Activated B cell treated with CpG ODN at 0.5 μM for 24 hours (primary cell): ENCODE results near the gene ANKRD13D. TPM values are rescaled to one million over a fixed set of nuclear protein-coding genes. Genes with fewer than 3 reads are reported as not detected.

Experiments used
- ATAC-seq: fragments of 200-7000 bp; cut with Tn5 transposase; one replicate; pipeline ENCODE4 v1.10.0; 2021; ENCODE audit warnings: low read depth, mild to moderate bottlenecking, moderate library complexity
- CTCF ChIA-PET: fragments of 350-600 bp; sonication (Branson Sonifier 250); formaldehyde crosslinking; loops from one replicate; lab custom pipeline; 2021; ENCODE audit warnings: antibody characterized with exemption; lab: Charles Lee
- POLR2A ChIA-PET: fragments of 350-600 bp; sonication (Branson Sonifier 250); formaldehyde crosslinking; loops from one replicate; lab custom pipeline; 2021; ENCODE audit warnings: antibody characterized with exemption; lab: Charles Lee
- DNase-seq: peaks from one replicate; pipeline ENCODE4 v3.0.0; 2022
- H3K27ac Mint-ChIP-seq: one replicate; pipeline ENCODE4 v1.8.0; 2020; ENCODE audit warnings: mixed read lengths
- H3K27me3 Mint-ChIP-seq: one replicate; pipeline ENCODE4 v1.8.0; 2021; ENCODE audit warnings: mixed read lengths
- H3K36me3 Mint-ChIP-seq: one replicate; pipeline ENCODE4 v1.8.0; 2021; ENCODE audit warnings: low read depth, mixed read lengths
- H3K4me1 Mint-ChIP-seq: one replicate; pipeline ENCODE4 v1.8.0; 2021; ENCODE audit warnings: mixed read lengths
- H3K4me3 Mint-ChIP-seq: one replicate; pipeline ENCODE4 v1.8.0; 2020; ENCODE audit warnings: mild to moderate bottlenecking, mixed read lengths
- H3K9me3 Mint-ChIP-seq: one replicate; pipeline ENCODE4 v1.8.0; 2020; ENCODE audit warnings: mixed read lengths
- intact Hi-C: fragments of 100-400 bp; cut with micrococcal nuclease; formaldehyde crosslinking; loops from one replicate; pipeline ENCODE4 v1.15.1; 2024
- total RNA-seq: library from RNA; stranded (reverse); gene quantifications from 2 replicates; pipeline ENCODE4 v1.2.3, GENCODE V29; 2022
- TF ChIP-seq, protein P1 (sequence below): fragments of 200-600 bp; IDR thresholded peaks from one replicate; pipeline ENCODE4 v1.8.0; 2022; ENCODE audit warnings: antibody characterized with exemption, mild to moderate bottlenecking

ANKRD13D gene
- total RNA-seq, 1 donor from 2014 or later, result 116 TPM

DNA sequence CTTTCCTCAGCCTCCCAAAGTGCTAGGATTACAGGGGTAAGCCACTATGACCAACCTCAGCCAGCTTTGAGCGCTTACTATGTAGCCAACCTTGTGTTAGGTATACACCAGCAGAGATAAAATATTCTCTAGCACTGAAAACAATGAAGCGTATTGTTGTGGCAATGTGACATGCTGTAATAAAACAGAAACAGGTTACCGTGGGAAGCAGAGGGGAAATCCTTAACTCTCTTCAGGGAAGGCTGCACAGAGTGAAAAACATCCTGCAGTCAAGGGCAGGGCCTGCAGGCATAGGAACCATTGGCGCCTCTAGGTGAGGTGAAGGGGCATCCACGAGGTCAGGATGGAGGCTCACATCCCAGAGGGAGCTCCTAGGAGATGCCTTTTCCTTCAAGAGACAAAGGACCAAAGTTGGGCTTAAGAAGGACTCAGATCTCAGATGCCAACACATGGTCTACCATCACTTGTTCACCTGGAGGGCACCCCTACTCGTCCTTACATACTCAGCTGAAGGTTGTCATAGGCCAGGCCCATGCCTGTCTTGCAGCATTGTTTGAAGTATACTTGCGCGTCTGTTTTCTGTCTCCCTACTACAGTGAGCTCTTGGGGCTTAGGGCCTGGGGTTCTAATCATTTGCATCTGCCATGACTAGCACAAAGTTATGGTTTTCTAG, 56.3 kb downstream of the ANKRD13D start:
- Mint-ChIP-seq H3K27ac (peak overlapping the region; percentile 88), H3K4me3 (peak overlapping the region; percentile 11), H3K9me3 (no peaks in the 10 kb centered on the region), H3K36me3 (no peaks in the 10 kb centered on the region), H3K27me3 (no peaks in the 10 kb centered on the region), H3K4me1 (peaks cover 63% of the 10 kb centered on the region)
- TF ChIP-seq, protein P1, sequence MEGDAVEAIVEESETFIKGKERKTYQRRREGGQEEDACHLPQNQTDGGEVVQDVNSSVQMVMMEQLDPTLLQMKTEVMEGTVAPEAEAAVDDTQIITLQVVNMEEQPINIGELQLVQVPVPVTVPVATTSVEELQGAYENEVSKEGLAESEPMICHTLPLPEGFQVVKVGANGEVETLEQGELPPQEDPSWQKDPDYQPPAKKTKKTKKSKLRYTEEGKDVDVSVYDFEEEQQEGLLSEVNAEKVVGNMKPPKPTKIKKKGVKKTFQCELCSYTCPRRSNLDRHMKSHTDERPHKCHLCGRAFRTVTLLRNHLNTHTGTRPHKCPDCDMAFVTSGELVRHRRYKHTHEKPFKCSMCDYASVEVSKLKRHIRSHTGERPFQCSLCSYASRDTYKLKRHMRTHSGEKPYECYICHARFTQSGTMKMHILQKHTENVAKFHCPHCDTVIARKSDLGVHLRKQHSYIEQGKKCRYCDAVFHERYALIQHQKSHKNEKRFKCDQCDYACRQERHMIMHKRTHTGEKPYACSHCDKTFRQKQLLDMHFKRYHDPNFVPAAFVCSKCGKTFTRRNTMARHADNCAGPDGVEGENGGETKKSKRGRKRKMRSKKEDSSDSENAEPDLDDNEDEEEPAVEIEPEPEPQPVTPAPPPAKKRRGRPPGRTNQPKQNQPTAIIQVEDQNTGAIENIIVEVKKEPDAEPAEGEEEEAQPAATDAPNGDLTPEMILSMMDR, result no peak
- DNase-seq, result no peak
- CTCF ChIA-PET, result interaction anchor here (0.6 to 7.4 kb wide), 19 partner anchors 10 to 514 kb away, joined by 3 to 200 read pairs (median 5); partner anchors contain the start of genes CLCF1, GRK2, POLD4 and RAD9A
- POLR2A ChIA-PET, result interaction anchor here (0.6 to 4.9 kb wide), 23 partner anchors 9 to 106 kb away, joined by 3 to 65 read pairs (median 5); partner anchors contain the start of genes CLCF1, GRK2, POLD4 and PPP1CA
- peak; percentile 37 for ATAC-seq
- intact Hi-C loops, result no loop called here

DNA sequence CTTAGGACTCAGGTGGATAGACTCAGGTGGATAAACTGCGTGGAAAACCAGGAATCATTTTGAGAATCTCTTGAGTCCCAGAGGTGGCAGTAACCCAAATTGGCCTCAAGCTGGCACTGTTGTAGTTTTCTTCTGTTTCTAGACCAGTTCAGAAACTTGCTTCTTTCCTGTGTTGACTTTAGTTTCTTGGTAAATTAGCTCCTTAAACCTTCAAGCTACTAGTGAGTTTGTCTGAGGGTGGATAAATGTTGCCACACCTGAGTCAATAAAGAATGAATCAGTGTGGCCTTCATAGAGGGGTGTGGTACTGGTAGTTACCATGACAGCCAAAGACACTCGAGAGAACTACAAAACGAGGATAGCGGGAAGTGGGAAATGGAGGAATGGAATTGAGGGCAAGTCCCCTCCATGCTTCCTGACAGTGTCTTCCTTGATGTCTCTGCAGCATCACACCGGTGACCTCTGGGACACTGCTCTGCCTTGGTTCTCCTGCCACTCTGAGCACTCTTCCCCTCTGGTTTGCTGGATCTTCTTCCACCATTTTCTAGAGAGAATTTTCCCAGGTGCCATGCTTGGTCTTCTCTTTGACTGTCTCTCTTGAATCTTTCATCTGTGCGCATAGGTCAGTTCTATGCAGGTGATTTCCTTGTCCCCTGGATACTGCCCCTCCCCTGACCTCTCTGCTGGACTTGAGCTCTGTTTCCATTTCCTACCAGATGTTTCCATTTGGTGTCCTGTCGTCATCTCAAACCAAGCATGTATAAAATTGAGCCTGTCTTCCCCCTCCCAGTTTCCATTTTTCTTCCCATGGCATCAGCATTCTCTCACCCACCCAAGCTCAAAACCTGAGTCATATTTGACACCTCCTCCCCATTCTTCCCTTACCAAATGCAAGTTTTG, 57.1 kb downstream of the ANKRD13D start:
- no peak for DNase-seq
- Mint-ChIP-seq H3K36me3 (no peaks in the 10 kb centered on the region), H3K4me3 (no peak overlapping the region), H3K27me3 (no peaks in the 10 kb centered on the region), H3K9me3 (no peaks in the 10 kb centered on the region), H3K27ac (peak overlapping the region; percentile 88), H3K4me1 (peaks cover 71% of the 10 kb centered on the region)
- TF ChIP-seq, protein P1, result no peak
- intact Hi-C loops, result loop anchor here (1.0 kb wide), 1 partner anchor 36 kb away; no protein-coding TSS in a partner anchor
- ChIA-PET CTCF (interaction anchor here (0.6 to 7.4 kb wide), 20 partner anchors 9 to 514 kb away, joined by 3 to 200 read pairs (median 5); partner anchors contain the start of genes CLCF1, GRK2, POLD4 and RAD9A), POLR2A (interaction anchor here (0.6 to 4.9 kb wide), 20 partner anchors 8 to 257 kb away, joined by 3 to 65 read pairs (median 4); partner anchors contain the start of genes ANKRD13D, CLCF1, GRK2 and POLD4)
- ATAC-seq, result peak; percentile 46

DNA sequence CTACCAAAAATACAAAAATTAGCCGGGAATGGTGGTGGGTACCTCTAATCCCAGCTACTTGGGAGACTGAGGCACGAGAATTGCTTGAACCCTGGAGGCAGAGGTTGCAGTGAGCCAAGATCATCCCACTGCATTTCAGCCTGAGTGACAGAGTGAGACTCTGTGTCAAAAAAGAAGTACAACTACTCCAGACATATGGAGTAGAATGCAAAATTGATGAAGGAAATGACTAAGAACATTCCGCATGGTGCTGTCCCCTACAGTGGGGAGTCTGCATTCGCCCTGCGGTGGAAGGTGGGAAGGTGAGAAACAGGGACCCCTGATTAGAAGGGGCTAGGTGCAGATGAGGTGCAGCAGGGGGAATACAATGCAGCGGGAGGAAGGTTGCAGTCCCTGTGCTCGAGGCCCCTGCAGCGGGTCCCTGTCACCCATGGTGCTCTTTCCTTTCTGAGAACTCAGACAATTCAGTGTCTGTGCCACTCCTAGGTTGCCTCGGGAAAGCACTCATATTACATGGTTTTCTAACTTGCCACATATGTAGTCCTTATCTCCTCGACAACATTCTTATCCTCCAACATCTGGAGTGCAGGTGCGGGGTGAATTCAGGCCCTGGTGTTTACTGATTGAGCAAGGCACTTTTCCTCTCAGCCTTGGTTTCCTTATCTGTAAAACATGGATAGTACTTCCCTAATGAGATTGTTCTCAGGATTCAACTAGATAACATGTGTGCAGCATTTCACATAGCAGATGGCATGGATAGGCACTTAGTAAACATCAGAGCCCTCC, 59.1 kb downstream of the ANKRD13D start:
- Mint-ChIP-seq H3K4me3 (no peak overlapping the region), H3K9me3 (no peaks in the 10 kb centered on the region), H3K36me3 (peaks cover 10% of the 10 kb centered on the region), H3K27ac (peak overlapping the region; percentile 89), H3K27me3 (no peaks in the 10 kb centered on the region), H3K4me1 (peaks cover 79% of the 10 kb centered on the region)
- DNase-seq, result no peak
- ChIA-PET POLR2A (interaction anchor here (0.8 to 26.3 kb wide), 4 partner anchors 29 to 80 kb away, joined by 3 to 1307 read pairs (median 42); partner anchors contain the start of genes CLCF1 and GRK2), CTCF (interaction anchor here (0.7 to 10.1 kb wide), 6 partner anchors 7 to 252 kb away, joined by 3 to 735 read pairs (median 44); partner anchors contain the start of genes CLCF1 and POLD4)
- TF ChIP-seq, protein P1, result no peak
- no peak for ATAC-seq
- intact Hi-C loops, result no loop called here

DNA sequence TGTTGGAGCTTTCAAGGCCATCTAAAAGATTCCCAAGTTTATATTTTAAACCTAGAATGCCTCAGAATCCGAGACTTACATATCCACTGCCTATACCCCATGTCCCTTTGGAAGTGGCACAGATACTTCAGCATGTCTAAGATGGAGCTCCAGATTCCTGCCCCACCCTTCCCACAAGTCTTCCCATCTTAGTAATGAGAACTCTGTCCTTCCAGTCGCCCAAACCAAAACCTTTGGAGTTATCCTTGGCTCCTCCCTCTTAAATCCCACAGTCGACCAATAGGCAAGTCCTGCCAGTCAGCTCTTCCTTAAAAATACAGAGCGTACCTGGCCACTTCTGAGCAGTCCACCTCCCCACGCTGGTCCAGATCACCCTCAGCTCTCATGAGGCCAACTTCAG, 59.9 kb downstream of the ANKRD13D start:
- H3K4me1 Mint-ChIP-seq, result peaks cover 81% of the 10 kb centered on the region
- DNase-seq (no peak), ATAC-seq (no peak)
- ChIA-PET POLR2A (interaction anchor here (1.0 to 26.3 kb wide), 5 partner anchors 13 to 87 kb away, joined by 3 to 1307 read pairs (median 4); partner anchors contain the start of genes ANKRD13D, CLCF1 and PPP1CA), CTCF (interaction anchor here (1.1 to 10.1 kb wide), 4 partner anchors 8 to 87 kb away, joined by 3 to 735 read pairs (median 8); partner anchors contain the start of gene CLCF1)
- H3K27me3 Mint-ChIP-seq, result no peaks in the 10 kb centered on the region
- TF ChIP-seq, protein P1, result no peak
- H3K4me3 Mint-ChIP-seq, result no peak overlapping the region
- peaks cover 13% of the 10 kb centered on the region for H3K36me3 Mint-ChIP-seq
- intact Hi-C loops, result no loop called here
- H3K27ac Mint-ChIP-seq, result peak overlapping the region; percentile 89
- H3K9me3 Mint-ChIP-seq, result no peaks in the 10 kb centered on the region
